Nephron (organoid): ENCODE measurements around the gene HMGCS1.

Experiments
- H3K27ac Mint-ChIP-seq, 3 experiments: 2 replicates each; pipeline ENCODE4 v1.8.0; 2020; ENCODE audit warnings: mixed read lengths in 3 of 3, mild to moderate bottlenecking in 2 of 3, moderate library complexity in 1 of 3
- H3K27me3 Mint-ChIP-seq: 2 replicates; pipeline ENCODE4 v1.8.0; 2021; ENCODE audit warnings: low read depth, mild to moderate bottlenecking, moderate library complexity, mixed read lengths
- H3K36me3 Mint-ChIP-seq: 2 replicates; pipeline ENCODE4 v1.8.0; 2020; ENCODE audit warnings: low read depth, mixed read lengths
- H3K4me1 Mint-ChIP-seq: 2 replicates; pipeline ENCODE4 v1.8.0; 2020; ENCODE audit warnings: mixed read lengths
- H3K4me3 Mint-ChIP-seq, 3 experiments: 2 replicates each; pipeline ENCODE4 v1.8.0; 2020; ENCODE audit warnings: mild to moderate bottlenecking in 3 of 3, mixed read lengths in 3 of 3, moderate library complexity in 2 of 3
- H3K9me3 Mint-ChIP-seq: 2 replicates; pipeline ENCODE4 v1.8.0; 2020; ENCODE audit warnings: mixed read lengths
- TF ChIP-seq, protein P1 (sequence below), 3 experiments: fragments of 200-600 bp; sonication (generic); IDR thresholded peaks; one replicate each; pipeline ENCODE4 v1.5.0; 2021; ENCODE audit warnings: antibody characterized with exemption in 3 of 3; ENCODE audit not compliant: unreplicated experiment in 3 of 3

The HMGCS1 gene

DNA sequence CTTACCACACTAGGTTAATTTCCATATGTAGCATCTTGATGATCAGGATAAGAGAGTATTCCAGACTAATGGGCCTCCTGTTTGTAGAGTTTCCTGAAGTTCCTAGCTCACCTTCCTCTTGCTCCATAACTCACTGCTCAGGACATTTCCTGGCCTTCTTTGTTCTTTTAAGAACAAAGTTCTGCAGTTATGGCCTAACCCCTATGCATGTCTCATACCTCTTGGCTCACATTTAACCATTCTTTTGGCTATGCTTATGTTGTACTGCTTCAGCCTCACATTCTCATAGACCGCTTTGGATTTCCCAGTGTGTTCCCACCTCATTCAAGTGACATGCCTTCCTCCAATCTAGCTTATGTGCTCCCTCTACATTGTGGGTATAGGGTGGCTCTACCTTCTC lies 40.5 kb upstream of the HMGCS1 start:
- no peak overlapping the region for H3K27ac Mint-ChIP-seq
- H3K4me1 Mint-ChIP-seq, result peaks cover 22% of the 10 kb centered on the region
- TF ChIP-seq, protein P1, sequence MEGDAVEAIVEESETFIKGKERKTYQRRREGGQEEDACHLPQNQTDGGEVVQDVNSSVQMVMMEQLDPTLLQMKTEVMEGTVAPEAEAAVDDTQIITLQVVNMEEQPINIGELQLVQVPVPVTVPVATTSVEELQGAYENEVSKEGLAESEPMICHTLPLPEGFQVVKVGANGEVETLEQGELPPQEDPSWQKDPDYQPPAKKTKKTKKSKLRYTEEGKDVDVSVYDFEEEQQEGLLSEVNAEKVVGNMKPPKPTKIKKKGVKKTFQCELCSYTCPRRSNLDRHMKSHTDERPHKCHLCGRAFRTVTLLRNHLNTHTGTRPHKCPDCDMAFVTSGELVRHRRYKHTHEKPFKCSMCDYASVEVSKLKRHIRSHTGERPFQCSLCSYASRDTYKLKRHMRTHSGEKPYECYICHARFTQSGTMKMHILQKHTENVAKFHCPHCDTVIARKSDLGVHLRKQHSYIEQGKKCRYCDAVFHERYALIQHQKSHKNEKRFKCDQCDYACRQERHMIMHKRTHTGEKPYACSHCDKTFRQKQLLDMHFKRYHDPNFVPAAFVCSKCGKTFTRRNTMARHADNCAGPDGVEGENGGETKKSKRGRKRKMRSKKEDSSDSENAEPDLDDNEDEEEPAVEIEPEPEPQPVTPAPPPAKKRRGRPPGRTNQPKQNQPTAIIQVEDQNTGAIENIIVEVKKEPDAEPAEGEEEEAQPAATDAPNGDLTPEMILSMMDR (IDR thresholded peaks at IDR 0.05; ENCODE audit: unreplicated experiment in 3 of 3), result no peak
- H3K9me3 Mint-ChIP-seq, result no peaks in the 10 kb centered on the region
- H3K36me3 Mint-ChIP-seq, result no peaks in the 10 kb centered on the region
- H3K27me3 Mint-ChIP-seq, result no peaks in the 10 kb centered on the region
- no peak overlapping the region for H3K4me3 Mint-ChIP-seq

DNA sequence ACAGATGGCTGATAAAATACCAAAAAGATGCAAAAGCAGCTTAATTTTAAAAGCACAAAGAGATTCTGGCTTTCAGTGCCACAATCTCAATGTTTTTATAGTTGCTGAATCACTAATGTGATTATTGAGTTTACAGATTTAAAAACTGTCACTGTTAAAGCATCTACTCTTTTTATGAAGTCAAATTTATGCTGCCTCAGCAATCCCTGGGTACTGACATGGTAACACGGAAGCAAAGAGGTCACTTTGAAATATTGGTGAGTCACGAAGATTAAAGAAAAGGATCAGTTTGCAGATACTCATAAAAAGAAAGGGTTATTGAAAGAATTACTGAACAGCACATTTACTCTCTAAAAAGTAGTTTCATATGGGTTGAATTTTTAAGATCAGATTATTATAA lies 39.7 kb upstream of the HMGCS1 start:
- no peaks in the 10 kb centered on the region for H3K36me3 Mint-ChIP-seq
- TF ChIP-seq, protein P1 (IDR thresholded peaks at IDR 0.05; ENCODE audit: unreplicated experiment in 3 of 3), result no peak
- no peaks in the 10 kb centered on the region for H3K9me3 Mint-ChIP-seq
- H3K27me3 Mint-ChIP-seq, result no peaks in the 10 kb centered on the region
- H3K4me3 Mint-ChIP-seq, result no peak overlapping the region
- no peak overlapping the region for H3K27ac Mint-ChIP-seq
- peaks cover 18% of the 10 kb centered on the region for H3K4me1 Mint-ChIP-seq

DNA sequence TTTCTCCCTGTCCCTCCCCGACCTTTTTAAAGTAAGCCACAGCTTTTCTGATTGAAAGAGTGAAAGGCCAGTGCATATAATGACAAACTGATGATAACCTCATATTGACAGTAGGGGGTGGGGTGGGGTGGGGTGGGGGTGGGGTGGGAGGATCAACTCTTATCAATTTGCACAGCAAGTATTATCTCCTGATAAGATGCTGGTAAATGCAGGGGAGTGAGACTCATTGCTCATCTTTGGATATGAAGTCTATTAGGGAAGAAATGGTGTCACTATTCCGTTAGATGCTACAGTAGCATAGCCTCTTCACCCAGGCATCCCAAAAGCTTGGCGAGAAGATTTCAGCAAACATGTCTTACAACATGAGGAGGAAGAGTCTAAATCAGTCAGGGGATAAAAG lies 38.9 kb upstream of the HMGCS1 start:
- no peaks in the 10 kb centered on the region for H3K9me3 Mint-ChIP-seq
- H3K36me3 Mint-ChIP-seq, result no peaks in the 10 kb centered on the region
- no peaks in the 10 kb centered on the region for H3K27me3 Mint-ChIP-seq
- TF ChIP-seq, protein P1 (IDR thresholded peaks at IDR 0.05; ENCODE audit: unreplicated experiment in 3 of 3), result no peak
- no peak overlapping the region for H3K4me3 Mint-ChIP-seq
- H3K27ac Mint-ChIP-seq, result no peak overlapping the region
- H3K4me1 Mint-ChIP-seq, result peaks cover 12% of the 10 kb centered on the region

DNA sequence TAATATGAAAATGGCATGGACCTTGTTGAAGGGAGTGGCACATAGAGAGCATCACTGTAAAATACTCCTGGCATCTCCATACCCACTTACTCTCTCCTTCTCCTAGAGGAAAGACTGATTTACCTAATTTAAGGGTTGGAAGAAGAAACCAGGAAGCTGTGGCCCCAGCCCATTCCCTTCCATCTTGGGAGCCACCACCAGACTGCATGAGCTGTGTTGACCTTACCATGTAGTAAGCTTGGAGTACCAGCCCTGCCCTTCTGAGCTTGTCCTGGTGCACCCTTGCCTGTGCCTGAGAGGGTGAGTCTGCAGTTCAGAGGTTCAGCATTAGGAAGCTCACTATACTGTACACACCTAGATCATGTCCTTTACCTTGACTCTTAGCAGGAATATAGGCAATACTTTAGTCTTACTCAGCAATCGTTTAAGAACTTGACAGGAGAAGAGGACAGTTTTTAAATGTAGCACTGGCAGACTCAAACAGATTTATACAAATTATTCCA lies 35.7 kb upstream of the HMGCS1 start:
- TF ChIP-seq, protein P1 (IDR thresholded peaks at IDR 0.05; ENCODE audit: unreplicated experiment in 3 of 3), result no peak
- Mint-ChIP-seq H3K4me3 (no peak overlapping the region), H3K9me3 (peaks cover 5% of the 10 kb centered on the region), H3K36me3 (no peaks in the 10 kb centered on the region), H3K27me3 (peaks cover 3% of the 10 kb centered on the region), H3K4me1 (peaks cover 7% of the 10 kb centered on the region), H3K27ac (no peak overlapping the region)

DNA sequence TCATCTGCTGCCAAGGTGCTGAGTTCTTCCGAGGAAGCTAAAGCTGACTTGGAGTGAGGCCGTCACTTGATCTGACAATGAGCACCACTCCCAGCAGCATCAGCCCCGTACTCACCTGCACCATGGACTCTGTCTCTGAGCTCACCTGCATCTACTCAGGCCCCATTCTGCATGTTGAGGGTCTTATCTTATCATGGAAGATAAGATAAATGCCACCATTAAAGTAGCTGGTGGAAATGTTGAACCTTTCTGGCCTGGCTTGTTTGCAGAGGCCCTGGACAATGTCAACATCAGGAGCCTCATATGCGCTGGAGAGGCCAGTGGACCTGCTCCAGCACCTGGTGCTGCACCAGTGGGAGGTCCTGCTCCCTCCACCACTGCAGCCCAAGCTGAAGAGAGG lies 35.0 kb upstream of the HMGCS1 start:
- H3K36me3 Mint-ChIP-seq, result no peaks in the 10 kb centered on the region
- no peak overlapping the region for H3K27ac Mint-ChIP-seq
- H3K4me1 Mint-ChIP-seq, result peaks cover 7% of the 10 kb centered on the region
- TF ChIP-seq, protein P1 (IDR thresholded peaks at IDR 0.05; ENCODE audit: unreplicated experiment in 3 of 3), result no peak
- no peak overlapping the region for H3K4me3 Mint-ChIP-seq
- peaks cover 11% of the 10 kb centered on the region for H3K9me3 Mint-ChIP-seq
- peaks cover 3% of the 10 kb centered on the region for H3K27me3 Mint-ChIP-seq

DNA sequence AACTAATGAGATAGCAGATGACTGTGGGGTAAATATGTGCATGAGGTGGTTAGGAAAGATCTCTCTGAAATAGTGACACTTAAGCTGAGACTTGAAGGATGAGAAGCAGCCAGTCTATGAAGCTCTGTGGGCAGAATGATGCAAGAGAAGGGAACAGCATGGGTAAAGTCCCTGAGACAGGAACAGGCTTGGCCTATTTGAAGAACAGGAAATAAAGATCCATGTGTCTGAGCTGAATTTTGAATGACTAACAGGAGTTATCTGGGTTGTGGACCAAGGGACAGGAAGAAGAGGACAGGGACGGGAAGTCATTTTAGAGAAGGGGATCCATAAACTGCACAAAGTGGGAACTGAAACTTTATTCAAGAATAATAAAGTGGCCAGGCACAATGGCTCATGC lies 25.6 kb upstream of the HMGCS1 start:
- Mint-ChIP-seq H3K4me3 (no peak overlapping the region), H3K4me1 (no peaks in the 10 kb centered on the region), H3K27ac (no peak overlapping the region), H3K27me3 (peaks cover 4% of the 10 kb centered on the region), H3K9me3 (peaks cover 19% of the 10 kb centered on the region), H3K36me3 (peaks cover 4% of the 10 kb centered on the region)
- TF ChIP-seq, protein P1 (IDR thresholded peaks at IDR 0.05; ENCODE audit: unreplicated experiment in 3 of 3), result no peak
